Measurements from ENCODE around the gene PTPRK. TPM values are rescaled to one million over a fixed set of nuclear protein-coding genes. Genes with fewer than 3 reads are reported as not detected.

Gene PTPRK
- total and polyA plus RNA-seq, 10 of the 15 experiments (the other 5 are each of a cell fraction or from before 2014, with no cell fraction given), result 0.23 to 1.9 (median 0.55) TPM

DNA sequence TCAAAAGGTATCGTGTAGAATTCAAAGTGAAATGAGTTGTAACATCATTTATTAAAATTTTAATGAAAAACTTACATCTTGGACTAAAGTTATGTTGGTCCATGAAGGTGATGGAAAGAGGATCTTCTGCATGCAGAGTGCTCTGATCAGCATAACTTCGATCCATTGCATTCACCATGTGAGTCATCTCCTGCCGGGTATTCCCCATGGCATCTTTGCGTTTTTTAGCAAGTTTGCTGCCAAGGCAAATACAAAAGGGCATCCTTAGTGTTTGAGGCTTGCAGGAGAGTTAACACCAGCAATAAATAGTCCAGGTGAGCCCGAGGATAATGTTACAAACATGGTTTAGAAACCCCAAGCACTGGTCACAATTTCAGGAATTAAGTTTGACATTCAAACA lies 515.4 kb downstream of the PTPRK start (continued):
- TF ChIP-seq YY1 (IDR thresholded peaks at IDR 0.05; ENCODE audit: low read depth, low read length) (no peak), DPF2 (IDR thresholded peaks at IDR 0.05) (no peak), TAF1 (IDR thresholded peaks at IDR 0.05; ENCODE audit: borderline replicate concordance, low read depth, low read length) (no peak), PAX8 (IDR thresholded peaks at IDR 0.05) (no peak), NFYA (IDR thresholded peaks at IDR 0.05; ENCODE audit: borderline replicate concordance, low read depth, low read length) (no peak), GABPA (IDR thresholded peaks at IDR 0.05; ENCODE audit: low read depth) (no peak), TBL1XR1 (IDR thresholded peaks at IDR 0.05; ENCODE audit: low read depth, low read length) (no peak), SP1 (IDR thresholded peaks at IDR 0.05; ENCODE audit: low read depth, low read length) (no peak)
- TF ChIP-seq, protein P1, sequence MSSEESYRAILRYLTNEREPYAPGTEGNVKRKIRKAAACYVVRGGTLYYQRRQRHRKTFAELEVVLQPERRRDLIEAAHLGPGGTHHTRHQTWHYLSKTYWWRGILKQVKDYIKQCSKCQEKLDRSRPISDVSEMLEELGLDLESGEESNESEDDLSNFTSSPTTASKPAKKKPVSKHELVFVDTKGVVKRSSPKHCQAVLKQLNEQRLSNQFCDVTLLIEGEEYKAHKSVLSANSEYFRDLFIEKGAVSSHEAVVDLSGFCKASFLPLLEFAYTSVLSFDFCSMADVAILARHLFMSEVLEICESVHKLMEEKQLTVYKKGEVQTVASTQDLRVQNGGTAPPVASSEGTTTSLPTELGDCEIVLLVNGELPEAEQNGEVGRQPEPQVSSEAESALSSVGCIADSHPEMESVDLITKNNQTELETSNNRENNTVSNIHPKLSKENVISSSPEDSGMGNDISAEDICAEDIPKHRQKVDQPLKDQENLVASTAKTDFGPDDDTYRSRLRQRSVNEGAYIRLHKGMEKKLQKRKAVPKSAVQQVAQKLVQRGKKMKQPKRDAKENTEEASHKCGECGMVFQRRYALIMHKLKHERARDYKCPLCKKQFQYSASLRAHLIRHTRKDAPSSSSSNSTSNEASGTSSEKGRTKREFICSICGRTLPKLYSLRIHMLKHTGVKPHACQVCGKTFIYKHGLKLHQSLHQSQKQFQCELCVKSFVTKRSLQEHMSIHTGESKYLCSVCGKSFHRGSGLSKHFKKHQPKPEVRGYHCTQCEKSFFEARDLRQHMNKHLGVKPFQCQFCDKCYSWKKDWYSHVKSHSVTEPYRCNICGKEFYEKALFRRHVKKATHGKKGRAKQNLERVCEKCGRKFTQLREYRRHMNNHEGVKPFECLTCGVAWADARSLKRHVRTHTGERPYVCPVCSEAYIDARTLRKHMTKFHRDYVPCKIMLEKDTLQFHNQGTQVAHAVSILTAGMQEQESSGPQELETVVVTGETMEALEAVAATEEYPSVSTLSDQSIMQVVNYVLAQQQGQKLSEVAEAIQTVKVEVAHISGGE (CRISPR knock-in tag; IDR thresholded peaks at IDR 0.05), result no peak

DNA sequence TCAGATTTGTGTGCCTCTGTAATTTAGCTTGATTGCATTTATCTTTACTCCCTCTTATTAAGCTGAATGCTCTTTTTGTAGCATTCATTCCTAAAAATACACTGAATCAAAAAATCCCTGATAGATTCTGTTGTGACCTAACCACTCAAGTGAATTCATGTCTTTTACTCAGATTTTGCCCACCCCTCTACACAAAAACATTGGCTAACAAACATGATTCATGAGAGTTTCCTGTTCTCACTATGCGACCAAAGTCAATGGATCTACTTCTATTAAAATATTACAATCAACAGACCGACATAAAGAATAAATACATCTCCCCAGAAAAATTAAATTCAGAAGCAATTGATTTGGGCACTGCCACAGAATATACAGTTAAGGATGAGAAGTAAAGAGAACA lies 520.0 kb downstream of the PTPRK start:
- no peaks in the 10 kb centered on the region for H3K9me3 ChIP-seq (replicated peaks; ENCODE audit: control insufficient read depth, insufficient read depth, low read length)
- no peak overlapping the region for H2AFZ ChIP-seq (ENCODE audit: control insufficient read depth, low read depth, low read length)
- ChIA-PET CTCF (interaction anchor here (0.6 kb wide), 1 partner anchor 27 kb away, joined by 3 read pairs; no protein-coding TSS in a partner anchor), RAD21 (ENCODE audit: unreplicated experiment) (no interaction called here), POLR2A (no interaction called here), SMC1A (ENCODE audit: uncharacterized antibody, unreplicated experiment) (no interaction called here)
- no peak for ATAC-seq
- FAIRE-seq, result no peak
- BruUV-seq (replicated peaks), result no TSS peak
- DNase-seq (ENCODE audit: low read depth, low spot score), result no peak
- H3K27me3 ChIP-seq (replicated peaks in 1 of 2; ENCODE audit: control insufficient read depth in 2 of 2, insufficient read depth in 2 of 2, low read length in 1 of 2), result no peaks in the 10 kb centered on the region
- WGBS (ENCODE audit: insufficient coverage, insufficient replicate concordance, low lambda C conversion rate, missing lambda C conversion rate), result 14% methylated on average over 2 of the region's 2 CpGs
- no peaks in the 10 kb centered on the region for H3K4me1 ChIP-seq (ENCODE audit: control insufficient read depth, insufficient read depth, low read length)
- intact Hi-C loops (cut with micrococcal nuclease; ENCODE audit: unreplicated experiment), result no loop called here
- no peak overlapping the region for H3K4me2 ChIP-seq (ENCODE audit: control insufficient read depth, insufficient read depth)
- no peak overlapping the region for H3K27ac ChIP-seq (ENCODE audit: control insufficient read depth, insufficient read depth)
- no peaks in the 10 kb centered on the region for H3K36me3 ChIP-seq (ENCODE audit: control insufficient read depth in 2 of 2, insufficient read depth in 2 of 2, low read length in 1 of 2)
- no peak overlapping the region for H3K9ac ChIP-seq (ENCODE audit: control insufficient read depth, insufficient read depth, low read length)
- no peaks in the 10 kb centered on the region for H4K20me1 ChIP-seq (ENCODE audit: control insufficient read depth, insufficient read depth)
- in situ Hi-C loops (cut with MboI), result no loop called here
- no peaks in the 10 kb centered on the region for H3K79me2 ChIP-seq (ENCODE audit: control insufficient read depth, insufficient read depth, low read length)
- no peak overlapping the region for H3K4me3 ChIP-seq
- TF ChIP-seq HDGF (IDR thresholded peaks at IDR 0.05) (no peak), SREBF2 (IDR thresholded peaks at IDR 0.05; ENCODE audit: low read length) (no peak), ASH2L (IDR thresholded peaks at IDR 0.05; ENCODE audit: borderline replicate concordance, low read depth) (no peak), SMC3 (IDR thresholded peaks at IDR 0.05; ENCODE audit: borderline replicate concordance, low read length) (no peak), MEF2A (IDR thresholded peaks at IDR 0.05; ENCODE audit: insufficient read depth, low read depth, low read length) (no peak), TCF12 (IDR thresholded peaks at IDR 0.05; ENCODE audit: low read depth, low read length) (no peak)
- TF ChIP-seq, protein P2, sequence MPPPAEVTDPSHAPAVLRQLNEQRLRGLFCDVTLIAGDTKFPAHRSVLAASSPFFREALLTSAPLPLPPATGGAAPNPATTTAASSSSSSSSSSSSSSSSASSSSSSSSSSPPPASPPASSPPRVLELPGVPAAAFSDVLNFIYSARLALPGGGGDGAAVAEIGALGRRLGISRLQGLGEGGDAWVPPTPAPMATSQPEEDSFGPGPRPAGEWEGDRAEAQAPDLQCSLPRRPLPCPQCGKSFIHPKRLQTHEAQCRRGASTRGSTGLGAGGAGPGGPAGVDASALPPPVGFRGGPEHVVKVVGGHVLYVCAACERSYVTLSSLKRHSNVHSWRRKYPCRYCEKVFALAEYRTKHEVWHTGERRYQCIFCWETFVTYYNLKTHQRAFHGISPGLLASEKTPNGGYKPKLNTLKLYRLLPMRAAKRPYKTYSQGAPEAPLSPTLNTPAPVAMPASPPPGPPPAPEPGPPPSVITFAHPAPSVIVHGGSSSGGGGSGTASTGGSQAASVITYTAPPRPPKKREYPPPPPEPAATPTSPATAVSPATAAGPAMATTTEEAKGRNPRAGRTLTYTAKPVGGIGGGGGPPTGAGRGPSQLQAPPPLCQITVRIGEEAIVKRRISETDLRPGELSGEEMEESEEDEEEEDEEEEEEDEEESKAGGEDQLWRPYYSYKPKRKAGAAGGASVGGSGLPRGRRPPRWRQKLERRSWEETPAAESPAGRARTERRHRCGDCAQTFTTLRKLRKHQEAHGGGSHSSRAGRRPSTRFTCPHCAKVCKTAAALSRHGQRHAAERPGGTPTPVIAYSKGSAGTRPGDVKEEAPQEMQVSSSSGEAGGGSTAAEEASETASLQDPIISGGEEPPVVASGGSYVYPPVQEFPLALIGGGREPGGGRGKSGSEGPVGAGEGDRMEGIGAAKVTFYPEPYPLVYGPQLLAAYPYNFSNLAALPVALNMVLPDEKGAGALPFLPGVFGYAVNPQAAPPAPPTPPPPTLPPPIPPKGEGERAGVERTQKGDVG (CRISPR knock-in tag; IDR thresholded peaks at IDR 0.05), result no peak
- TF ChIP-seq, protein P3, sequence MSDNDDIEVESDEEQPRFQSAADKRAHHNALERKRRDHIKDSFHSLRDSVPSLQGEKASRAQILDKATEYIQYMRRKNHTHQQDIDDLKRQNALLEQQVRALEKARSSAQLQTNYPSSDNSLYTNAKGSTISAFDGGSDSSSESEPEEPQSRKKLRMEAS (IDR thresholded peaks at IDR 0.05; ENCODE audit: low read depth, low read length), result no peak
- TF ChIP-seq, protein P4, sequence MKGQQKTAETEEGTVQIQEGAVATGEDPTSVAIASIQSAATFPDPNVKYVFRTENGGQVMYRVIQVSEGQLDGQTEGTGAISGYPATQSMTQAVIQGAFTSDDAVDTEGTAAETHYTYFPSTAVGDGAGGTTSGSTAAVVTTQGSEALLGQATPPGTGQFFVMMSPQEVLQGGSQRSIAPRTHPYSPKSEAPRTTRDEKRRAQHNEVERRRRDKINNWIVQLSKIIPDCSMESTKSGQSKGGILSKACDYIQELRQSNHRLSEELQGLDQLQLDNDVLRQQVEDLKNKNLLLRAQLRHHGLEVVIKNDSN (IDR thresholded peaks at IDR 0.05; ENCODE audit: borderline replicate concordance, extremely low read length, insufficient read depth, low read depth, low read length), result no peak

All from GM12878 (cell line).